Pancreas (tissue), 10 donors: ENCODE data around the gene IFRD2. TPM values are rescaled to one million over a fixed set of nuclear protein-coding genes. Genes with fewer than 3 reads are reported as not detected.
"Not testable (repeated sequence)": the region's sequence is repeated elsewhere in the genome, so short reads cannot be mapped to it uniquely, and the experiment has no call there.

Experiments used
- ATAC-seq, 4 donors: fragments of 200-7000 bp; cut with Tn5 transposase; one replicate each; pipeline versions ENCODE4 v1.8.0 to v1.9.1; 2020; ENCODE audit warnings: mild to moderate bottlenecking in 4 of 4, moderate library complexity in 4 of 4
- DNase-seq, 6 donors: peaks; one replicate each; pipeline ENCODE4 v3.0.0-alpha.2; 2020
- FAIRE-seq: peaks from 2 replicates; lab custom pipeline; 2012; peaks lifted over from hg19 to GRCh38; lab: Jason Lieb, UNC
- H3K27ac ChIP-seq, 4 donors: fragments of 200-600 bp; sonication (generic); 1 replicate in 3 of 4; 2 replicates in 1 of 4; pipeline versions ENCODE4 v1.5.0 to v1.8.0; 2020
- H3K27me3 ChIP-seq, 4 donors: fragments of 200-600 bp; one replicate each; pipeline ENCODE4 v1.8.0; 2021
- H3K36me3 ChIP-seq, 3 donors: fragments of 200-600 bp; sonication (generic) in 1 of 3; one replicate each; pipeline versions ENCODE4 v1.5.0 to v1.8.0; 2020 to 2021
- H3K4me1 ChIP-seq, 3 donors: fragments of 200-600 bp; one replicate each; pipeline ENCODE4 v1.8.0; 2021
- H3K4me3 ChIP-seq, 4 donors: fragments of 200-600 bp; sonication (generic) in 2 of 4; one replicate each; pipeline versions ENCODE4 v1.5.0 to v1.8.0; 2020 to 2021
- H3K9me3 ChIP-seq, 4 donors: fragments of 200-600 bp; one replicate each; pipeline ENCODE4 v1.8.0; 2021
- WGBS, 2 donors: extraction: QIAGEN DNeasy Blood & Tissue Kit; methylation state at CpG; one replicate each; pipeline ENCODE4 v1.1.7; 2013; 5-methylcytosine and 5-hydroxymethylcytosine counted together
- intact Hi-C, 3 donors: fragments of 100-400 bp; cut with DNase I; formaldehyde crosslinking; loops; one replicate each; pipeline versions ENCODE4 v1.11.1 to v1.14.2; 2022
- polyA plus RNA-seq, 2 donors: library from polyadenylated mRNA; stranded (reverse); fragments of 200-250 nt; gene quantifications; one replicate each; pipeline ENCODE4 v1.2.3, GENCODE V29; 2013
- total RNA-seq, 6 donors: library from RNA; stranded (reverse); fragmentation: NEBNext Ultra II Directional in 4 of 6; extraction: Animal tissue kit (Norgen Biotek cat#: 25700) in 4 of 6; gene quantifications; one replicate each; pipeline versions ENCODE4 v1.2.1 to v1.2.4, GENCODE V29; 2021 to 2023
- TF ChIP-seq, protein P1 (sequence below), 4 donors: fragments of 200-600 bp; sonication (generic) in 3 of 4; IDR thresholded peaks; one replicate each; pipeline versions ENCODE4 v1.5.0 to v1.8.0; 2021; ENCODE audit warnings: antibody characterized with exemption in 4 of 4
- donor health status: healthy with polysubstance abuse.
- donor health status: DM: no; HTN: no; CAD: no; lungs with moderate emphysema.
- donor health status: DM: no; HTN: no; CAD: no.
- donor health status: control.
- donor health status: control.
- donor health status: Bipolar disorder and iron deficiency.
- donor health status: DM: yes; HTN: yes; CAD: no.
- donor health status: DM: no; HTN: no; CAD: no.
- donor health status: DM: no; HTN: no; CAD: no.
- donor health status: DM: yes; HTN: yes; CAD: no.

The IFRD2 gene
- total and polyA plus RNA-seq, 8 donors, result 47.1 to 117 (median 59.5) TPM

DNA sequence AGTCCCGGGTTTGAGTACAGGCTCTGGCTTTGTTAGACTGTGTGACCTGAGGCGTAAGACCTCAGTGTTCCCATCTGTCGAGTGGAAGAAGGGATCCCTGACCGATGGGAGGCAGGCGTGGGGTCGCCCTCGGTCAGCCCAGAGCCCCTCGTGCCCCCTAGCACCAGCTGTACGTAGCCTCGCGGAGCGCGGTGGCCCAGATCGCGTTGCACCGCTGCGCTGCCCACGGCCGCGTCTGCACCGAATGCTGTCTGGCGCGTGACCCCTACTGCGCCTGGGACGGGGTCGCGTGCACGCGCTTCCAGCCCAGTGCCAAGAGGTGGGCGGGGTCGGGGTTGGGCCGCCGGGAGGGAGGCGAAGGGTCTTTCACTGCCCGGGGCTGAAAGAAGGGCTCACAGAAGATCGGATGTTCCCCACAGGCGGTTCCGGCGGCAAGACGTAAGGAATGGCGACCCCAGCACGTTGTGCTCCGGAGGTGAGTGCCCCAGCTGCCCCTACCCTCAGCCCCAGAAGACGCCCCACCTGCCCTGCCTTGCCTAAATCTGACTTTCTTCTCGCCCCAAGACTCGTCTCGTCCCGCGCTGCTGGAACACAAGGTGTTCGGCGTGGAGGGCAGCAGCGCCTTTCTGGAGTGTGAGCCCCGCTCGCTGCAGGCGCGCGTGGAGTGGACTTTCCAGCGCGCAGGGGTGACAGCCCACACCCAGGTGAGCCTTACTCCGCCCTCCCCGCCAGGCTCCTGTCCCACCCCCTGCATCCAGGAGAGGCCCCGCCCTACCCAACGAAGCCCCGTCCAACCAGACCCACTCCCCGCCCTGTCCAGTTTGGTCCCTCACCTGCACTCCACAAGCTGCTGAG is 16.9 kb downstream of the IFRD2 start:
- DNase-seq, result peak in 3 of 6 donors; percentile 33 to 72 (median 41)

DNA sequence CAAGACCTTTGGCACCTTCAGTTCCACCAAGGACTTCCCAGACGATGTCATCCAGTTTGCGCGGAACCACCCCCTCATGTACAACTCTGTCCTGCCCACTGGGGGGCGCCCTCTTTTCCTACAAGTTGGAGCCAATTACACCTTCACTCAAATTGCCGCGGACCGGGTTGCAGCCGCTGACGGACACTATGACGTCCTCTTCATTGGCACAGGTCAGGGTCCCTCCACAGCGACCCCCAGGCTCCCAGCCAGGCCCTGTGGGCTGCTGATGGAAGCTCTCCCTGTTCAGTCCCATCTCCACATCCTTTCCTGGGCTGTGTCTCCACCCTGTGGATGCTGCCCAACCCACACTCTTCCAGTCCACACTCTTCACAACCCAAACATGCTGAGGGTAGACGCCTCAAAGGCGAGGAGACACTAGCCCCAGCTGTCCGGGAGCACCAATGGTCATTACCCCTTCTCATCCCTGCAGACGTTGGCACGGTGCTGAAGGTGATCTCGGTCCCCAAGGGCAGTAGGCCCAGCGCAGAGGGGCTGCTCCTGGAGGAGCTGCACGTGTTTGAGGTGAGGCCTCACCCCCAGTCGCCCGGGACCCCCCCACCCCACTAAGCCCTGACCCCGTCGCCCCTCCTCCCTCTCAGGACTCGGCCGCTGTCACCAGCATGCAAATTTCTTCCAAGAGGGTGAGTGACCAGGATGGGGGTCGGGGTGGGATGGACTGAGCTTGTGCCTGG is 17.7 kb downstream of the IFRD2 start:
- intact Hi-C loops, result loop anchor here in 2 of 3 donors (5.0 kb wide), 2 partner anchors 47 to 82 kb away; partner anchors contain the start of gene GNAT1 (in 1 of the 2)
- no peak overlapping the region for H3K27ac ChIP-seq
- H3K9me3 ChIP-seq, result no peaks in the 10 kb centered on the region
- FAIRE-seq, result no peak
- peak in 3 of 6 donors; percentile 67 to 83 (median 69) for DNase-seq
- peaks cover 0 to 18% (median 5%) of the 10 kb centered on the region in 3 donors for H3K36me3 ChIP-seq
- H3K4me3 ChIP-seq, result no peak overlapping the region
- WGBS, 2 donors, result 61 to 63% methylated on average over 26 of the region's 26 CpGs
- peaks cover 4 to 14% (median 10%) of the 10 kb centered on the region in 3 donors for H3K4me1 ChIP-seq
- TF ChIP-seq, protein P1, sequence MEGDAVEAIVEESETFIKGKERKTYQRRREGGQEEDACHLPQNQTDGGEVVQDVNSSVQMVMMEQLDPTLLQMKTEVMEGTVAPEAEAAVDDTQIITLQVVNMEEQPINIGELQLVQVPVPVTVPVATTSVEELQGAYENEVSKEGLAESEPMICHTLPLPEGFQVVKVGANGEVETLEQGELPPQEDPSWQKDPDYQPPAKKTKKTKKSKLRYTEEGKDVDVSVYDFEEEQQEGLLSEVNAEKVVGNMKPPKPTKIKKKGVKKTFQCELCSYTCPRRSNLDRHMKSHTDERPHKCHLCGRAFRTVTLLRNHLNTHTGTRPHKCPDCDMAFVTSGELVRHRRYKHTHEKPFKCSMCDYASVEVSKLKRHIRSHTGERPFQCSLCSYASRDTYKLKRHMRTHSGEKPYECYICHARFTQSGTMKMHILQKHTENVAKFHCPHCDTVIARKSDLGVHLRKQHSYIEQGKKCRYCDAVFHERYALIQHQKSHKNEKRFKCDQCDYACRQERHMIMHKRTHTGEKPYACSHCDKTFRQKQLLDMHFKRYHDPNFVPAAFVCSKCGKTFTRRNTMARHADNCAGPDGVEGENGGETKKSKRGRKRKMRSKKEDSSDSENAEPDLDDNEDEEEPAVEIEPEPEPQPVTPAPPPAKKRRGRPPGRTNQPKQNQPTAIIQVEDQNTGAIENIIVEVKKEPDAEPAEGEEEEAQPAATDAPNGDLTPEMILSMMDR (IDR thresholded peaks at IDR 0.05), result peak; percentile 23 to 65 (median 46)
- peak in 3 of 4 donors; percentile 19 to 41 (median 40) for ATAC-seq
- H3K27me3 ChIP-seq, result no peaks in the 10 kb centered on the region

More for the DNA sequence above, 16.9 kb downstream of the IFRD2 start:
- intact Hi-C loops, result no loop called here
- WGBS, 2 donors, result 84 to 87% methylated on average over 61 to 65 of the region's 65 CpGs
- Histone ChIP-seq H3K4me3 (no peak overlapping the region), H3K27me3 (no peaks in the 10 kb centered on the region), H3K36me3 (peaks cover 0 to 18% (median 5%) of the 10 kb centered on the region in 3 donors), H3K9me3 (no peaks in the 10 kb centered on the region), H3K27ac (no peak overlapping the region), H3K4me1 (peaks cover 4 to 14% (median 10%) of the 10 kb centered on the region in 3 donors)
- ATAC-seq (no peak), FAIRE-seq (no peak)
- TF ChIP-seq, protein P1 (IDR thresholded peaks at IDR 0.05), result no peak

DNA sequence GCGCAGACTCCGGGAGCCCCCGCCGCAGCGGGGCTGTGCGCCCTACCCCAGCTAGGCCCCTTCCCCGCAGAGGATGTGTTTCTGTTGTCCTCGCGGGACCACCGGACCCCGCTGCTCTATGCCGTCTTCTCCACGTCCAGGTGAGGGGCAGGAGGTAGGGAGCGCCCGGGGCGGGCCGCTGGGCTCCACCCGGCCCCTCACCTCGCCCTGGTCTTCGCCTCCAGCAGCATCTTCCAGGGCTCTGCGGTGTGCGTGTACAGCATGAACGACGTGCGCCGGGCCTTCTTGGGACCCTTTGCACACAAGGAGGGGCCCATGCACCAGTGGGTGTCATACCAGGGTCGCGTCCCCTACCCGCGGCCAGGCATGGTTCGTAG is 18.6 kb downstream of the IFRD2 start:
- 71 to 75% methylated on average over 27 to 31 of the region's 31 CpGs for WGBS, 2 donors
- H3K4me3 ChIP-seq, result no peak overlapping the region
- peaks cover 4 to 14% (median 14%) of the 10 kb centered on the region in 3 donors for H3K4me1 ChIP-seq
- FAIRE-seq, result no peak
- H3K27ac ChIP-seq, result no peak overlapping the region
- no peaks in the 10 kb centered on the region for H3K9me3 ChIP-seq
- H3K36me3 ChIP-seq, result peaks cover 0 to 18% (median 5%) of the 10 kb centered on the region in 3 donors
- peak in 1 of 6 donors; percentile 36 for DNase-seq
- H3K27me3 ChIP-seq, result no peaks in the 10 kb centered on the region
- intact Hi-C loops, result loop anchor here in 2 of 3 donors (5.0 kb wide), 2 partner anchors 46 to 81 kb away; partner anchors contain the start of gene GNAT1 (in 1 of the 2)
- ATAC-seq, result no peak
- TF ChIP-seq, protein P1 (IDR thresholded peaks at IDR 0.05), result no peak

DNA sequence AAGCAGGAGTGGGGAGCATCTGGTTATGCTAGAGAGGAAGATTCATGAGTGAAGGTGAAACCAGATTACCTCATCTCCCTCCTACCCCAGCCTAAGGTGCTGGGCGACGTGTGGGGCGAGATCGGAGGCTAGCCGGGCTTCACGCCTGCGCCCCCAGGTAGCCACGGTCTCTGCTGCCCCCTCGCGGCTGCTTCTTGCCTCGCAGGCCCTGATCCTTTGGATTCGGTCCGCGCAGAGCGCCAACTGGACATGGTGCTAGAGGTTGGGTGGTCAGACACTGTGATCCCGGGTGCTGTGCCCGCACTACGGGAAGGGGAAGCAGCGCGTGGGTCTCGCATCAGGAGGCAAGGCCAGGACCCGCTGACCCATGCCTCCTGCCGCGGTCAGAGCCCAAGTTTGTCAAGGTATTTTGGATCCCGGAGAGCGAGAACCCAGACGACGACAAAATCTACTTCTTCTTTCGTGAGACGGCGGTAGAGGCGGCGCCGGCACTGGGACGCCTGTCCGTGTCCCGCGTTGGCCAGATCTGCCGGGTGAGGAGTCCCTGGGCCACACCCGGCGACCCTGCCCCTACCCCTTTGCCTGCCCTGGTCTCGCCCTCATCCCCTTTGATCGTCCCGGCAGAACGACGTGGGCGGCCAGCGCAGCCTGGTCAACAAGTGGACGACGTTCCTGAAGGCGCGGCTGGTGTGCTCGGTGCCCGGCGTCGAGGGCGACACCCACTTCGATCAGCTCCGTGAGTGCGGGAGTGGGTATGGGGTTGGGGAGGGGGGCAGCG is 19.1 kb downstream of the IFRD2 start:
- FAIRE-seq, result no peak

DNA sequence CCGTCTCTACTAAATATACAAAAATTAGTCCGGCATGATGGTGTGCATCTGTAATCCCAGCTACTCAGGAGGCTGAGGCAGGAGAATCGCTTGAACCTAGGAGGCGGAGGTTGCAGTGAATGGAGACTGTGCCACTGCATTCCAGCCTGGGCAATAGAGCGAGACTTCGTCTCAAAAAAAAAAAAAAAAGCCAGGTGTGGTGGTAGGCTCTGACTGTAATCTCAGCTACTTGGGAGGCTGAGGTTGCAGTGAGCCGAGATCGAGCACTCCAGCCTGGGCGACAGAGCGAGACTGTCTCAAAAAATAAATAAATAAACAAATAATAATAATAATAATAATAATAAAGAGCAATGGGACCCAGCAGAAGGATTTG is 19.7 kb downstream of the IFRD2 start:
- FAIRE-seq, DNase-seq, H3K9me3 ChIP-seq, H3K27me3 ChIP-seq, H3K4me3 ChIP-seq, ATAC-seq: not testable (repeated sequence)
- H3K36me3 ChIP-seq, result peaks cover 0 to 18% (median 5%) of the 10 kb centered on the region in 3 donors
- WGBS, 2 donors, result 60 to 62% methylated on average over 10 of the region's 10 CpGs
- H3K27ac ChIP-seq, result peak overlapping the region in 3 of 4 donors; percentile 2 to 93 (median 11)
- H3K4me1 ChIP-seq, result peaks cover 15 to 24% (median 24%) of the 10 kb centered on the region in 3 donors
- intact Hi-C loops, result loop anchor here in 2 of 3 donors (5.0 kb wide), 2 partner anchors 45 to 80 kb away; partner anchors contain the start of gene GNAT1 (in 1 of the 2)

More for the DNA sequence above, 19.1 kb downstream of the IFRD2 start:
- DNase-seq (peak; percentile 79 to 99 (median 92)), ATAC-seq (peak; percentile 53 to 78 (median 69))
- H3K27me3 ChIP-seq, result no peaks in the 10 kb centered on the region
- intact Hi-C loops, result loop anchor here in 2 of 3 donors (5.0 kb wide), 2 partner anchors 46 to 81 kb away; partner anchors contain the start of gene GNAT1 (in 1 of the 2)
- peak overlapping the region in 3 of 4 donors; percentile 2 to 93 (median 11) for H3K27ac ChIP-seq
- peak overlapping the region in 1 of 4 donors; percentile 26 for H3K4me3 ChIP-seq
- H3K9me3 ChIP-seq, result no peaks in the 10 kb centered on the region
- TF ChIP-seq, protein P1 (IDR thresholded peaks at IDR 0.05), result peak; percentile 96 to 98 (median 96)
- H3K36me3 ChIP-seq, result peaks cover 0 to 18% (median 5%) of the 10 kb centered on the region in 3 donors
- 16 to 19% methylated on average over 60 to 61 of the region's 61 CpGs for WGBS, 2 donors
- peaks cover 9 to 19% (median 18%) of the 10 kb centered on the region in 3 donors for H3K4me1 ChIP-seq
